GM21619 (cell line): ENCODE results near the gene MTOR.
"Not testable (repeated sequence)": the region's sequence is repeated elsewhere in the genome, so short reads cannot be mapped to it uniquely, and the experiment has no call there.

Source experiments
- ATAC-seq: cut with Tn5 transposase; IDR thresholded peaks from one replicate; pipeline ENCODE4 v1.9.1; 2021; ENCODE audit not compliant: unreplicated experiment

MTOR gene

GRCh38 chr1:11262171-11263049, at the start of gene MTOR:
MTOR (minus strand) TSS chr1:11262551; CDS start chr1:11259409, 3,142 bp downstream.
- peak; percentile 95 for ATAC-seq

GRCh38 chr1:11309385-11309784, 47.0 kb upstream of the MTOR start:
- no peak for ATAC-seq

GRCh38 chr1:11308699-11309224, 46.4 kb upstream of the MTOR start:
- ATAC-seq = no peak

GRCh38 chr1:11307852-11308251, 45.5 kb upstream of the MTOR start:
- ATAC-seq = no peak

- not testable (repeated sequence) for ATAC-seq
Observed at GRCh38 chr1:11305516-11305915, 43.2 kb upstream of the MTOR start.

- no peak for ATAC-seq
Observed at GRCh38 chr1:11302366-11302765, 40.0 kb upstream of the MTOR start.

- no peak for ATAC-seq
Observed at GRCh38 chr1:11301601-11302000, 39.2 kb upstream of the MTOR start.

- no peak for ATAC-seq
Observed at GRCh38 chr1:11299225-11299574, 36.8 kb upstream of the MTOR start.

- no peak for ATAC-seq
Observed at GRCh38 chr1:11298390-11299224, 36.3 kb upstream of the MTOR start.

GRCh38 chr1:11297774-11298173, 35.4 kb upstream of the MTOR start:
- not testable (repeated sequence) for ATAC-seq

GRCh38 chr1:11295905-11296304, 33.6 kb upstream of the MTOR start:
- ATAC-seq = no peak

- no peak for ATAC-seq
Observed at GRCh38 chr1:11294951-11295350, 32.6 kb upstream of the MTOR start.

GRCh38 chr1:11293856-11294255, 31.5 kb upstream of the MTOR start:
- no peak for ATAC-seq

- no peak for ATAC-seq
Observed at GRCh38 chr1:11291049-11291448, 28.7 kb upstream of the MTOR start.

- ATAC-seq = no peak
Observed at GRCh38 chr1:11289064-11289463, 26.7 kb upstream of the MTOR start.

GRCh38 chr1:11286735-11287410, 24.5 kb upstream of the MTOR start:
- ATAC-seq = no peak

- ATAC-seq = no peak
Observed at GRCh38 chr1:11285883-11286734, 23.8 kb upstream of the MTOR start.

GRCh38 chr1:11284784-11285183, 22.4 kb upstream of the MTOR start:
- ATAC-seq = no peak

- ATAC-seq = no peak
Observed at GRCh38 chr1:11283151-11283550, 20.8 kb upstream of the MTOR start.
